NCI-H2171 (cell line): ENCODE results near the gene TMEM242.
A peak's percentile ranks its signal among the peaks of the same experiment; 100 is the strongest.

Experiments
- DNase-seq: peaks from one replicate; lab custom pipeline; 2025; lab: John Stamatoyannopoulos, UW

TMEM242 gene

DNA sequence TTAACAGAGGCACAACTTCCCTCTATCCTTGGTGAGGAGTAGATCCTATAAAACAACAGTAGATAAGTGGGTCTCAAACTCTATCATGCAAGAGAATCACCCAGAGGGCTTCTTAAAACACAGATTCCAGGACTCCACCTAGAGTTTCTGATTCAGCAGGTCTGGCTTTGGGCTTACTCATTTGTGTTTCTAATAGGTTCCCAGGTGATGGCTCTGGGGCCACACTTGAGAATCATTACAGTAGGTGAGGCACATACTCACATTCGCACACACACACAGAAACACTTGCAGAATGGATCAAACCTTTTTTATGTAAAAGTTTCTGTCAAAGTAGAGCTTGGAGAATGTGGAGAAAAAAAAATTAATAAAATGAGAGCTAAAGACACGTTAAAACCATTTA, 52.4 kb downstream of the TMEM242 start:
- no peak for DNase-seq

DNA sequence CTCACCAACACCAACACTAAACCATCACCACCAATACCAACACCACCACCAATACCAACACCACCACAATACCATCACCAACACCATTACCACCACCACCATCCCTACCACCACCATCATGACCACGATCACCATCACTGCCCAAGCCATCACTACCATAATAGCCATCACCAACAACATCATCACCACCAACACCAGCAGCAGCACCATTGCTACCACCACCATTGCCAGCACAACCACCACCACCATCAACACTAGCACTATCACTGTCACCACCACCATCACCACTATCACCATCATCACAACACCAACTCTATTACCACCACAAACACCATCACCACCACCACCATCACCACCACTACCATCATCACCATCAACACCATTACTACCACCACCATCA, 53.0 kb downstream of the TMEM242 start:
- no peak for DNase-seq

GRCh38 chr6:157269261-157269794, 54.0 kb downstream of the TMEM242 start:
- no peak for DNase-seq

DNA sequence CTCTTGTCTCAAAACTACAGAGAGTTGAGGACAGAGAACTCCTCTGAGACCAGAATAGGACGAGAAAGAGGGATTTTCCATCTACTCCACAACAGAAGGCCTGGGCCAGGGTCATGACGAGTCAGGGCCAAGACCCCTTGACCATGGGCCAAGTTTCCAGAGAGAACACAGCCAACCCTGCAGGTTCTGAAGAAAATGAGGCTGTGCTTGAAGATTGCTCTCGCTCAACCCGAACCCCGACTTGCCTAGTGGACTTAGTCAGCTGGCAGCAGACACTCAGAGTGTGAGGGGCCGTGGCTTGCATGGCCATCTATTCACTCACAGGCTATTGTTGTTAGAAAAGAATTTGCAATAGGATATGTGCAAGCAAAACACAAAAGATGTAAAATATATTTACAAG, 54.5 kb downstream of the TMEM242 start:
- no peak for DNase-seq

GRCh38 chr6:157268396-157268795, 54.9 kb downstream of the TMEM242 start:
- DNase-seq = no peak

GRCh38 chr6:157267654-157268053, 55.7 kb downstream of the TMEM242 start:
- DNase-seq = no peak

DNA sequence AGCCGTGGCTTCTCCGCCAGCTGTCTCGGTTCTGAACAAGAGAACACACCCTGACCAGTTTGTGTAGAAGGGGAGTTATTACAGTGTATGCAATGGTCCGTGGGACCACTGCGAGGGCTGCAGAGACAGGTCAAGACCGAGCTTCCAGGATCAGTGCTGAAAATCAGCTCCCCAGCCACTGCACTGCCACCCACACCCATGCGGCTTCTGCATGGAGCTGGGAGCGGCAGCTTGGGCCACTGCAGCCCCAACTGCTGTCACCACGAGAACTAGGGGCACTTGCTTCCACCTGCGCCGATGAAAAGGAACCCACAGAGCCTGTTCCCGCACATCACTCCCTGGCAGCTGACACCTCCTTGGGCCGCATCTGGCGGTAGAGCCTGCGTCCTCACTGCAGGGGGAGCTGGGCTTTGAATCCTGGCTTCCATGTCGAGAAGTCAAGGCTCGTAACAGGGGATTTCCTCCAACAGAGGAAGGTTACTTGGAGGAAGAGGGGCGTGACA, 56.2 kb downstream of the TMEM242 start:
- no peak for DNase-seq

GRCh38 chr6:157266274-157267101, 56.8 kb downstream of the TMEM242 start:
- DNase-seq = no peak

DNA sequence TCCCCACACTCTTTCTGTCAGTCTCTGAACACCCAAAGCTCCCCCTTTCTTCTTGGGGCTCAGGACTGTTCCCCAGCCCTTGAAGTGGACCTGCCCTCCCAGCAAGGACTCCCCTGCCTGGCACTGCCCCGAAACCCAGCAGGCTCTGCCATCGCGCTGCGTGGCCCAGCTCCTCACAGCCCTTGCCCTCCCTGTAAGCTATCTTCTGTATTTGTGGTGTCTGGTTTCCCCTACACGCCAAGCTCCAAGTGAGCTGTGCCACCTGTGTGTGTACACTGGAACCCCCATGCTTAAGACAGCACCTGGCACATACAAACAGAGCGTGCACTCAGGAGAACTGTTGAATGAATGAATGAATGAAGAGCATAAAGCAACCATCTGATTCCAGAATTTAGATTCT, 57.7 kb downstream of the TMEM242 start:
- peak; percentile 20 for DNase-seq

- no peak for DNase-seq
Observed at GRCh38 chr6:157265186-157265585, 58.1 kb downstream of the TMEM242 start.

GRCh38 chr6:157264701-157265100, 58.6 kb downstream of the TMEM242 start:
- no peak for DNase-seq

GRCh38 chr6:157263881-157264397, 59.4 kb downstream of the TMEM242 start:
- DNase-seq = no peak

DNA sequence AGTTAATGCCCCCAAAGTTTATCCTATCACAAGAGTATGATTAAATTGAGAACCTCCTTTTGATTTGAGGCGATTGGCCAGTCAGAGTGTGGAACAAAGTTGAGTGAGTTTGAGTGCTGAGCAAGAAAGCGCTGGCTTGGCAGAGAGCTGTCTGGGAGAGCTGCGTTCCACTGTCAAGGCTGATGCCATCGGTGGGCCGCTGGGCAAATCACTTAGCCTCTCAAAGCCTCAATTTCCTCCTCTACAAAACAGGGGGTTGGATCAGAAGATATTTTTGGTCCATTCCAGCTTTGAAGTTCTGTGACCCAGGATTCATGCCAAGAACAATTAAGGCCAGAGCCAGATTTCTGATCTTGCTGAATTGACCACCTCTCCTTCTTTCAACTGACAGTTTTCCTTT, 60.2 kb downstream of the TMEM242 start:
- DNase-seq = no peak

DNA sequence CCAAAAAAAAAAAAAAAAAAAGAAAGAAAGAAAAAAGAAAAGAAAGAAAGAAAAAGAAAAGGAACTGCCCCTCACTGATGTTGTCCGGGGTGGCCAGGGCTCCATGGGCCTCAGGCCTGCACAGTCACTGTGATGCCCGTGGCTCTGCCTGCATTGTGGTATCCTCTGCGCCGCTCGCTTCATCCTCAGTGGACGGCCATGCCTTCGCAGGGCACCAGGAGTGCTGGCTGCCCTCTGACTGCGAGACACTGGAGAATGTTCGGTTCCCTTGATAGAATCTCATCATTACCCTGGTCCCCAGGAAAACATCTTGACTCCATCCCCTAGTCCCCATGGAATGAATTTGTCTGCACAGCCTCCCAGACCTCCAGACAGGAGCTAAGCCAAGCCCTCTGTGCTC, 61.7 kb downstream of the TMEM242 start:
- no peak for DNase-seq

DNA sequence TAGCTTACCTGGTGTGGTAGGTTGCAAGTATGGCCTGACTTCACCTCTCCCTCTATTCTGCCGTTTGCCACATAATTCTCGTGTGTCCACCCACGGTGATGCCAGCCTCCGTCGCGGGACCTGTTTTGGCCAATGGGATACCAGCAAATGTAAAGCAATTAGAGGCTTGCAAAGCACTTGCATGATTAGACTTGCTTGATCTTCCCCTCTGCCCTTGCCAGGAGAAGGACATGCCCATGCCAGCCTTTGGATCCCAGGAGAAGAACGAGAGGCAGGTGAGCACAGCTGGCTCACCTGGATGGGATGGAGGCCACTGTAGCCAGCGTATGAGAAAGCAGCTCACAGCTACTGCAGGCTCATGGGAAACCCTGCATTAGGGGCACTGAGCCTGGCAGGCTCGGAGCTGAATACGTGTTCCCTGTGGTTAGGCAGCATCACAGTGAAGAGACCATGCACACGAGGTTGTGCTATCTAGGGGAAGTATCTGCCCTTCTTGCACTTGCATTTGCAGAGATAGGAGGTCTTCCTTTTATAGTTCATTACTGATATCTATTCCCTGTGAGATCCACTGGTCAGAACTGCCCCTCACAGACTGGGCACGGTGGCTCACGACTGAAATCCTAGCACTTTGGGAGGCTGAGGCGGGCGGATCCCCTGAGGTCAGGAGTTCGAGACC, 62.4 kb downstream of the TMEM242 start:
- DNase-seq = no peak

GRCh38 chr6:157259443-157259842, 63.9 kb downstream of the TMEM242 start:
- DNase-seq = no peak

GRCh38 chr6:157258878-157259277, 64.4 kb downstream of the TMEM242 start:
- DNase-seq = no peak

- DNase-seq = no peak
Observed at GRCh38 chr6:157255079-157255478, 68.2 kb downstream of the TMEM242 start.

- no peak for DNase-seq
Observed at GRCh38 chr6:157254538-157254937, 68.8 kb downstream of the TMEM242 start.

- no peak for DNase-seq
Observed at GRCh38 chr6:157253699-157254098, 69.6 kb downstream of the TMEM242 start.

- DNase-seq = no peak
Observed at GRCh38 chr6:157253017-157253416, 70.3 kb downstream of the TMEM242 start.

GRCh38 chr6:157251586-157252247, 71.6 kb downstream of the TMEM242 start:
- no peak for DNase-seq
